SH-SY5Y (cell line): ENCODE measurements around the gene NCBP1.

Experiments used
- GATA2 ChIP-seq: IDR thresholded peaks from 2 replicates; pipeline ENCODE4 v1.6.1; 2011; ENCODE audit warnings: mild to moderate bottlenecking, low read depth, low read length
- GATA3 ChIP-seq: IDR thresholded peaks from 2 replicates; pipeline ENCODE4 v1.6.1; 2011; ENCODE audit warnings: low read depth, mild to moderate bottlenecking, low read length, moderate library complexity

DNA sequence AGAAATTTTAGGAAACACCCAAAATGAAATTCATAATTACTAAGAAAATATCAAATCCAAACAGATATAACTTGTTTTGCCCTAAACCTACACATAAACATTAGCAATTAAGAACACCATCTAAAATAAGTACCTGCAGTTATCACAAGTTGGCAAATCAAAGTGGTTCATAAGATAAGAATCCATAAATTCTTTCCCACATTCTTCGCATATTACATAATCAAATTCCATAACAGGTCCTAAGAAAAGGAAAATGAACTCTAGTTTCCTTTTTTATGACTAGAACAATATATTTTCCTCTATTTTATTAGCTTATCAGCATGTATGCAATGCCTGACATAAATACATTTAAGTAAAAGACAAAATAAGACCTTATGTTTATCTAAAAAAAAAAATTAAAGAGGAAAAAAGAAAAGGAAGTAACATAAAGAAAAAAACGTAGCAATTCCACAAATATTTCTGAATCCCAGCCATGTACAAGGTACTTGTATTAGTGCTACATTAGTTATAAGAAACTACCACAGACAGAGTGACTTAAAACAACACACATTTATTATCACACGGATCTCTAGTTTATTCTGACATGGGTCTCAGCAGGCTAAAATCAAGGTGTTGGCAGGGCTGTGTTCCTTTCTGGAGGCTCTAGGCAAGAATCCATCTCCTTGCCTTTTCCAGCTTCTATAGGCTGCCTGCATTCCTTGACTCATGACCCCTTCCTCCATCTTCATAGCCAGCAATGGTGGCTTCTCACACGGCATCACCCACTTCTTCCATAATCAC lies 56.0 kb downstream of the NCBP1 start:
- TF ChIP-seq GATA3 (no peak), GATA2 (no peak)
